Stimulated activated naive CD8-positive, alpha-beta T cell treated with anti-CD3 and anti-CD28 coated beads, Interleukin-15, amount 100 ng/mL, for 72 hours (primary cell): ENCODE results near the gene MCAM.

Experiments used
- ATAC-seq: fragments of 150-1000 bp; cut with Tn5 transposase; 2 replicates; pipeline ENCODE4 v1.10.0; 2021; ENCODE audit warnings: mild to moderate bottlenecking, moderate library complexity
- DNase-seq, 2 donors: peaks; one replicate each; pipeline ENCODE4 v3.0.0; 2021 to 2022
- H3K27ac Mint-ChIP-seq, 2 donors: one replicate each; pipeline ENCODE4 v1.8.0; 2022; ENCODE audit warnings: mild to moderate bottlenecking in 2 of 2, mixed read lengths in 2 of 2, moderate library complexity in 2 of 2
- H3K27me3 Mint-ChIP-seq: one replicate; pipeline ENCODE4 v1.8.0; 2022; ENCODE audit warnings: mixed read lengths
- H3K4me1 Mint-ChIP-seq: one replicate; pipeline ENCODE4 v1.8.0; 2022; ENCODE audit warnings: mild to moderate bottlenecking, mixed read lengths
- H3K4me3 Mint-ChIP-seq, 2 donors: one replicate each; pipeline ENCODE4 v1.8.0; 2022; ENCODE audit warnings: mild to moderate bottlenecking in 2 of 2, mixed read lengths in 2 of 2, moderate library complexity in 1 of 2
- H3K9me3 Mint-ChIP-seq, 2 donors: one replicate each; pipeline ENCODE4 v1.8.0; 2022; ENCODE audit warnings: mixed read lengths in 2 of 2

MCAM gene

DNA sequence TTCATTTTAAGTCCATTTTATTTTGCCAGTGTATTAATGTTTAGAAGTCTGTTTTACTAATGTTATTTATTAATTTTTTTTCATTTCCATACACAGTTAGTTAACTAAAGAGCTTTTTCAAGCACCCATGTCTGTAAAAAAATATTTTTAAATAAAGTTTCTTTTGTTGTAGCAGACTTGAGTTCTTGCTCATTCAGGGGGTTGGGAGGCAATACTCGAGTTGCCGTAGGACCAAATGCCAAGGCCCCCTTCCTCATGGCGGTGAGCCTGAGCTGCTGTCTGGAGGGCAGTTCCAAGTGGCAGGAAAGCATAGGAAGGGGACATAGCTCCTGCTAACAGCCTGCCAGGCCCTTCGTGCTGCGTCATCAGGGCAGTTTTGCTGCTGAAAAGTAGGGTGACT is 9.0 kb downstream of the MCAM start:
- Mint-ChIP-seq H3K9me3 (no peaks in the 10 kb centered on the region), H3K4me1 (peaks cover 43% of the 10 kb centered on the region), H3K4me3 (no peak overlapping the region), H3K27ac (no peak overlapping the region), H3K27me3 (no peaks in the 10 kb centered on the region)
- DNase-seq (no peak), ATAC-seq (no peak)

- no peak for ATAC-seq
These were observed 9.7 kb downstream of the MCAM start for GRCh38 chr11:119307219-119307618.

DNA sequence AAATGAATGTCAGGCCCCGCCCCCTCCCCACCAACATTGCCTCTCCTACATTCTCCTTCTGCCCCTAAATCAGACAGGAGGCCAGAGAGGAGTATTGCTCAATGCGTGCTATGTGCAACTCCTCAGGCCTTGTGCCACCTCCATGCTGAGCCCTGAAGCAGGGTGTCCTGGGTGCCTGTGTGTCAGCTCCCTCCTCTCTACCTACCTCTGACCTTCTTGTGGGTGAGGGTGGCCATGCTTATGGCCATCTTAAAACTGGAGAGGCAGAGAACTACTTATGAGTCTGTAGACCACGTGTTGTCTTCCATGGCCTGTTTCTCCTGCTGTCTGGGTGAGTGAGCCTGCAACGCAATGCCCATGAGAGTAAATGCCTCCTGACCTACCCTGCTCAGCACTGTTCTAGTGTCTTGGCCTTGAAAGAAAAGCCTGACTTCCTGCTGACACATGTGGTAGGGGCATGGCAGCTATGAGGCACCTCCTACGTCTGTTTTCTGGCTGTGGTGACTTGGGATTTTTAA is 10.5 kb downstream of the MCAM start:
- no peaks in the 10 kb centered on the region for H3K27me3 Mint-ChIP-seq
- peak in 1 of 2 donors; percentile 37 for DNase-seq
- H3K4me3 Mint-ChIP-seq = peak overlapping the region; percentile 67 to 68
- no peaks in the 10 kb centered on the region for H3K9me3 Mint-ChIP-seq
- peak; percentile 87 for ATAC-seq
- peaks cover 43% of the 10 kb centered on the region for H3K4me1 Mint-ChIP-seq
- peak overlapping the region; percentile 90 to 94 for H3K27ac Mint-ChIP-seq

More at GRCh38 chr11:119307219-119307618, 9.7 kb downstream of the MCAM start:
- no peak overlapping the region for H3K4me3 Mint-ChIP-seq
- H3K27ac Mint-ChIP-seq = peak overlapping the region in 1 of 2 donors; percentile 50
- no peak for DNase-seq
- no peaks in the 10 kb centered on the region for H3K27me3 Mint-ChIP-seq
- H3K9me3 Mint-ChIP-seq = no peaks in the 10 kb centered on the region
- H3K4me1 Mint-ChIP-seq = peaks cover 43% of the 10 kb centered on the region

GRCh38 chr11:119305556-119306372 is 11.2 kb downstream of the MCAM start:
- H3K4me3 Mint-ChIP-seq = peak overlapping the region; percentile 38 to 68
- DNase-seq (no peak), ATAC-seq (peak; percentile 24)
- H3K4me1 Mint-ChIP-seq = peaks cover 38% of the 10 kb centered on the region
- no peaks in the 10 kb centered on the region for H3K9me3 Mint-ChIP-seq
- peak overlapping the region; percentile 94 for H3K27ac Mint-ChIP-seq
- H3K27me3 Mint-ChIP-seq = no peaks in the 10 kb centered on the region

- H3K4me3 Mint-ChIP-seq = no peak overlapping the region
These were observed 13.7 kb downstream of the MCAM start for GRCh38 chr11:119303227-119303718.

GRCh38 chr11:119300198-119300964 is 16.5 kb downstream of the MCAM start:
- H3K4me3 Mint-ChIP-seq = no peak overlapping the region
- H3K4me1 Mint-ChIP-seq = peaks cover 15% of the 10 kb centered on the region
- no peak overlapping the region for H3K27ac Mint-ChIP-seq
- ATAC-seq (no peak), DNase-seq (no peak)
- no peaks in the 10 kb centered on the region for H3K9me3 Mint-ChIP-seq
- H3K27me3 Mint-ChIP-seq = no peaks in the 10 kb centered on the region

More at GRCh38 chr11:119303227-119303718, 13.7 kb downstream of the MCAM start:
- no peaks in the 10 kb centered on the region for H3K9me3 Mint-ChIP-seq
- no peak overlapping the region for H3K27ac Mint-ChIP-seq
- ATAC-seq (no peak), DNase-seq (no peak)
- H3K4me1 Mint-ChIP-seq = peaks cover 37% of the 10 kb centered on the region
- H3K27me3 Mint-ChIP-seq = no peaks in the 10 kb centered on the region

DNA sequence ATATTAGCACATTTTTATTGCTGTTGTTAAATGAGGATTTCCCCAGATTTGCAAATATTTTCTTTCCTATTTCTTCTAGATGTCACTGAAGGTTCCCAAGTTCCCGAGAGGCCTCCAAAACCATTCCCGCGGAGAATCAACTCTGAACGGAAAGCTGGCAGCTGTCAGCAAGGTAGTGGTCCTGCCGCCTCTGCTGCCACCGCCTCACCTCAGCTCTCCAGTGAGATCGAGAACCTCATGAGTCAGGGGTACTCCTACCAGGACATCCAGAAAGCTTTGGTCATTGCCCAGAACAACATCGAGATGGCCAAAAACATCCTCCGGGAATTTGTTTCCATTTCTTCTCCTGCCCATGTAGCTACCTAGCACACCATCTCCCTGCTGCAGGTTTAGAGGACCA is 17.5 kb downstream of the MCAM start:
- DNase-seq (no peak), ATAC-seq (no peak)
- H3K27me3 Mint-ChIP-seq = no peaks in the 10 kb centered on the region
- no peak overlapping the region for H3K4me3 Mint-ChIP-seq
- H3K4me1 Mint-ChIP-seq = peaks cover 6% of the 10 kb centered on the region
- no peaks in the 10 kb centered on the region for H3K9me3 Mint-ChIP-seq
- no peak overlapping the region for H3K27ac Mint-ChIP-seq

DNA sequence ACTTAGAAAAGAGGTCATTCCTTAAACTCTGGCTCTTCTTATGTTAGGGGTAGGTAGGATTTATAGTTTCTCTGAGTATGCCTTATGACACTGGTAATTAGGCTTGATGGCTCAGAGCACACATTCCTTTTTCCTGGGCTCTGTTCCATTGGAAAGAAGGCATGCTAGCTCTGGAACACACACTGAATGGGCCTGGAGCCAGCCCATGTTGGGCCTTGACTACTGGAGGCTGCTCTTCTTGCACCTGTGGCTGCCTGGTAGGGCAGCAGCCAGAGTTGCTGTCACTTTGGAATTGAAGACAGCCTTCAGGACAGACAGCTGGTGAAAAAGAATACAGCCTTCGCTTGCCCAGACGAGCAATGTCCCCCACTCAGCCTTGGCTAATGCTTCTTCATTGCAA is 18.2 kb downstream of the MCAM start:
- H3K27me3 Mint-ChIP-seq = no peaks in the 10 kb centered on the region
- ATAC-seq (no peak), DNase-seq (no peak)
- no peak overlapping the region for H3K27ac Mint-ChIP-seq
- no peaks in the 10 kb centered on the region for H3K4me1 Mint-ChIP-seq
- no peak overlapping the region for H3K4me3 Mint-ChIP-seq
- H3K9me3 Mint-ChIP-seq = no peaks in the 10 kb centered on the region

- Mint-ChIP-seq H3K27ac (no peak overlapping the region), H3K4me1 (no peaks in the 10 kb centered on the region), H3K4me3 (no peak overlapping the region), H3K9me3 (no peaks in the 10 kb centered on the region), H3K27me3 (no peaks in the 10 kb centered on the region)
- ATAC-seq (no peak), DNase-seq (no peak)
These were observed 19.0 kb downstream of the MCAM start for GRCh38 chr11:119297938-119298337.

DNA sequence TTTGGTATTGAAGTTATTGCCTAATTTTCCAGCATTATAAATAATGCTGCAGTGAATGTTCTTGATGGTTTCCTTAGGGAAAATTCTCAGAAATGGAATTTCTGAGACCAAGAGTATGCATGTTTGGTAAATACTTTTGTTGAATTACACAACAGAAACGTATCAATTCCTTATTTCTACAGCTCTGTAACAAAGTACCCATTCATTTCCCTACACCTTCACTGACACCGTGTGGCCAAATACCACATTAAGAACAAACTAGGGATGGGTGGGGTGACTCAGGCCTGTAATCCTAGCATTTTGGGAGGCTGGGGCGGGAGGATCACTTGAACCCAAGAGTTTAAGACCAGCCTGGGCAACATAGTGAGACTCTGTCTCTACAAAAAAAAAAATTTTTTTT is 21.8 kb downstream of the MCAM start:
- no peak overlapping the region for H3K4me3 Mint-ChIP-seq
- ATAC-seq = no peak
- no peaks in the 10 kb centered on the region for H3K4me1 Mint-ChIP-seq
- no peaks in the 10 kb centered on the region for H3K9me3 Mint-ChIP-seq
- no peaks in the 10 kb centered on the region for H3K27me3 Mint-ChIP-seq
- no peak overlapping the region for H3K27ac Mint-ChIP-seq
- no peak for DNase-seq

- peak overlapping the region in 1 of 2 donors; percentile 74 for H3K27ac Mint-ChIP-seq
- H3K4me3 Mint-ChIP-seq = no peak overlapping the region
- no peaks in the 10 kb centered on the region for H3K9me3 Mint-ChIP-seq
- no peak for ATAC-seq
- no peaks in the 10 kb centered on the region for H3K27me3 Mint-ChIP-seq
- no peak for DNase-seq
- H3K4me1 Mint-ChIP-seq = no peaks in the 10 kb centered on the region
These were observed 23.5 kb downstream of the MCAM start for GRCh38 chr11:119293461-119293860.

DNA sequence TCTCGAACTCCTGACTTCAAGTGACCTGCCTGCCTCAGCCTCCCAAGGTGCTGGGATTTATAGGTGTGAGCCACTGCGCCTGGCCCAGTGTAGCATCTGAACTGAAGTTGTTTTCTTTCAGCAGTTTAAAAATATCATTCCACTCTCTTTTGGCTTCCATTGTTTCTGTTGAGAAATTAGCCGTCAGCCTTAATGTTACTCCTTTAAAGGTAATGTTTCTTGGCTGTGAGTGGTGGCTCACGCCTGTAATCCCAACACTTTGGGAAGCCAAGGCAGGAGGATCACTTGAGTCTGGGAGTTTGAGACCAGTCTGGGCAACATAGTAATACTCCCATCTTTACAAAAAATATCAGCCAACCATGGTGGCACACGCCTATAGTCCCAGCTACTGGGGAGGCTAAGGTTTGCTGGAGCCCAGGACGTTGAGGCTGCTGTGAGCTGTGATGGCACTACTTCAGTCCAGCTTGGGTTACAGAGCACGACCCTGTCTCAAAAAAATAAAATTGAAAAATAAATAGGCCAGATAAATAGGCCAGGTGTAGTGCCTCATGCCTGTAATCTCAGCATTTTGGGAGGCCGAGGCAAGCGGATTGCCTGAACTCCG is 25.9 kb downstream of the MCAM start:
- no peaks in the 10 kb centered on the region for H3K4me1 Mint-ChIP-seq
- H3K9me3 Mint-ChIP-seq = no peaks in the 10 kb centered on the region
- no peak overlapping the region for H3K4me3 Mint-ChIP-seq
- no peak overlapping the region for H3K27ac Mint-ChIP-seq
- H3K27me3 Mint-ChIP-seq = no peaks in the 10 kb centered on the region
- ATAC-seq (no peak), DNase-seq (no peak)

DNA sequence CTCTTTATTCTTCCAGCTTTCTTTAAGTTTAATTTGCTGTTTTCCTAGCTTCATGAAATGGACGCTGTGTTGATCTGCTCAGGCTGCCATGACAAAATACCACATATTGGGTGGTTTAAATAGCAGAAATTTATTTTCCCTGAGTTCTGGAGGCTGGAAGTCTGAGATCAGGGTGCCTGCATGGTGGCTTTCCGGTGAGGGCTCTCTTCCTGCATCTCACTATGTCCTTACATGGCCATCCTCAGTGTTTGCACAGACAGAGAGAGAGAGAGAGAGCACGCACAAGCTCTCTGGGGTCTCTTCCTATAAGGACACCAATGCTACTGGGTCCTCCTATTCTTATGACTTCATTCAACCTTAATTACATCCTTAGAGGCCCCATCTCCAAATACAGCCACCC is 28.7 kb downstream of the MCAM start:
- no peak overlapping the region for H3K4me3 Mint-ChIP-seq
- H3K9me3 Mint-ChIP-seq = no peaks in the 10 kb centered on the region
- no peaks in the 10 kb centered on the region for H3K27me3 Mint-ChIP-seq
- H3K27ac Mint-ChIP-seq = no peak overlapping the region
- peaks cover 14% of the 10 kb centered on the region for H3K4me1 Mint-ChIP-seq
- DNase-seq (no peak), ATAC-seq (no peak)

DNA sequence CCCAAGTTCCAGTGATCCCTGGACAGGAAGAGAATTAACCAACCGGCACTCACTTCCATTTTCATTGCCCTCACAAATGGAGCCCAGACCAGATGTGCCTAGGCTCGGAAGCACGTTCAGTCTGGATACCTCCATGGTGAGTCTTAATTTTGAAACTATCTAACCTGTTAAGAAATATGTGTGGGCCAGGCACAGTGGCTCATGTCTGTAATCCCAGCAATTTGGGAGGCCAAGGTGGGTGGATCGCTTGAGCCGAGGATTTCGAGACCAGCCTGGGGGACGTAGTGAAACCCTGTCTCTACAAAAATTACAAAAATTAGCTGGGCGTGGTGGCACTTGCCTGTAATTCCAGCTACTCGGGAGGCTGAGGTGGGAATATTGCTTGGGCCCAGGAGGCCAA is 31.5 kb downstream of the MCAM start:
- Mint-ChIP-seq H3K4me3 (no peak overlapping the region), H3K27me3 (no peaks in the 10 kb centered on the region), H3K27ac (peak overlapping the region in 1 of 2 donors; percentile 31), H3K4me1 (peaks cover 33% of the 10 kb centered on the region), H3K9me3 (no peaks in the 10 kb centered on the region)
- no peak for DNase-seq
- no peak for ATAC-seq

- Mint-ChIP-seq H3K4me3 (no peak overlapping the region), H3K27ac (peak overlapping the region in 1 of 2 donors; percentile 75), H3K27me3 (no peaks in the 10 kb centered on the region), H3K9me3 (no peaks in the 10 kb centered on the region), H3K4me1 (peaks cover 34% of the 10 kb centered on the region)
- DNase-seq = no peak
- peak; percentile 83 for ATAC-seq
These were observed 32.4 kb downstream of the MCAM start for GRCh38 chr11:119284344-119285157.
